ENCODE results near the gene LCN9. TPM values are rescaled to one million over a fixed set of nuclear protein-coding genes. Genes with fewer than 3 reads are reported as not detected.

The LCN9 gene
- total and polyA plus RNA-seq, 2 of the 13 experiments (the other 11 are each of a cell fraction or from before 2014, with no cell fraction given), result not detected

DNA sequence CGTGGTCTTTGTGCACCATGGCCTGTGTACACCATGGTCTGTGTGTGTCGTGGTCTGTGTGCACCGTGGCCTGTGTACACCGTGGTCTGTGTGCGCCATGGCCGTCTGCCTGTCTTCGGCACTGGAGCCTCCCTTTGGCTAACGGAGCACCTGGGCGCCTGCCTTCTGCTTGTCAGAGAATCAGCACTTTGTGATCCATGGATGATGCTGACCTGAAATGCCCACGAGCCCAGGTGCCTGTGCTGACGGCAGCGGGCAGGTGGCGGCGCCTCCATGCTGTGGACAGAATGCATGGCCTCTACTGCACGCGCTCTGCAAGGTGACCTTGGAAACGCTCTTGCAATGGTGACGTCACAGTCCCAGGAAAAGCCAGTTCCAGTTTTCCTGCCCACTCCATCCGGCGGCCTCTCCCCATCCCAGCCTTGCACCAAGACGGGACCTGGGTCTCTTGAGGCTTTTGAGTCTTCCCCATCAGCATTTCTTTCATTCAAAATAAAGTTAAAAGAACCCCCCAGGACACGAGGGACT is 14.6 kb downstream of the LCN9 start:
- Histone ChIP-seq H3K27me3 (ENCODE audit: control insufficient read depth in 1 of 2, insufficient read depth in 2 of 2, low read length in 2 of 2) (peaks cover 4 to 52% of the 10 kb centered on the region in 2 experiments), H3K9ac (ENCODE audit: insufficient read depth, low read depth, low read length) (no peak overlapping the region), H3K27ac (ENCODE audit: extremely low read length, insufficient read depth, low read length) (no peak overlapping the region), H3K36me3 (replicated peaks in 1 of 2; ENCODE audit: control insufficient read depth in 1 of 2, insufficient read depth in 2 of 2, low read length in 2 of 2) (no peaks in the 10 kb centered on the region), H3K4me2 (ENCODE audit: low read depth, low read length) (no peak overlapping the region), H3K9me3 (ENCODE audit: low read length) (no peaks in the 10 kb centered on the region), H2AFZ (ENCODE audit: low read length) (no peak overlapping the region), H3K4me3 (replicated peaks in 1 of 3; ENCODE audit: insufficient read depth in 1 of 3, low read depth in 2 of 3, low read length in 3 of 3) (no peak overlapping the region), H3K4me1 (ENCODE audit: insufficient read depth, low read length) (no peaks in the 10 kb centered on the region), H4K20me1 (ENCODE audit: insufficient read depth, low read length) (0 out of 2 replicates have a peak, but pooled peaks cover 2% of the 10 kb centered on the region), H3K79me2 (ENCODE audit: insufficient read depth, low read length) (no peaks in the 10 kb centered on the region)
- intact Hi-C loops (cut with micrococcal nuclease; ENCODE audit: unreplicated experiment) (no loop called here), in situ Hi-C loops (cut with HindIII; ENCODE audit: extremely low pct_ligation_motif_present, low pct_unique_long_range_greater_than_20kb) (no loop called here)
- 33% methylated on average over 1 of the region's 22 CpGs for WGBS (ENCODE audit: low lambda C conversion rate)
- ATAC-seq, result no peak
- no peak for DNase-seq (ENCODE audit: low spot score)
- no peak for TF ChIP-seq ATAD3A (CRISPR knock-in tag; IDR thresholded peaks at IDR 0.05)
- TF ChIP-seq CREB1 (IDR thresholded peaks at IDR 0.05), result peak; percentile 97
- no peak for TF ChIP-seq CREB1 (CRISPR knock-in tag; IDR thresholded peaks at IDR 0.05)
- TF ChIP-seq ATF7 (IDR thresholded peaks at IDR 0.05), result peak; percentile 88
- TF ChIP-seq ATF7 (CRISPR knock-in tag; IDR thresholded peaks at IDR 0.05), result no peak
- BruUV-seq (replicated peaks), result no TSS peak
- FAIRE-seq, result no peak
- ChIA-PET POLR2A (no interaction called here), CTCF (ENCODE audit: low intra/inter-chr PET ratio, low total read pairs) (no interaction called here)

DNA sequence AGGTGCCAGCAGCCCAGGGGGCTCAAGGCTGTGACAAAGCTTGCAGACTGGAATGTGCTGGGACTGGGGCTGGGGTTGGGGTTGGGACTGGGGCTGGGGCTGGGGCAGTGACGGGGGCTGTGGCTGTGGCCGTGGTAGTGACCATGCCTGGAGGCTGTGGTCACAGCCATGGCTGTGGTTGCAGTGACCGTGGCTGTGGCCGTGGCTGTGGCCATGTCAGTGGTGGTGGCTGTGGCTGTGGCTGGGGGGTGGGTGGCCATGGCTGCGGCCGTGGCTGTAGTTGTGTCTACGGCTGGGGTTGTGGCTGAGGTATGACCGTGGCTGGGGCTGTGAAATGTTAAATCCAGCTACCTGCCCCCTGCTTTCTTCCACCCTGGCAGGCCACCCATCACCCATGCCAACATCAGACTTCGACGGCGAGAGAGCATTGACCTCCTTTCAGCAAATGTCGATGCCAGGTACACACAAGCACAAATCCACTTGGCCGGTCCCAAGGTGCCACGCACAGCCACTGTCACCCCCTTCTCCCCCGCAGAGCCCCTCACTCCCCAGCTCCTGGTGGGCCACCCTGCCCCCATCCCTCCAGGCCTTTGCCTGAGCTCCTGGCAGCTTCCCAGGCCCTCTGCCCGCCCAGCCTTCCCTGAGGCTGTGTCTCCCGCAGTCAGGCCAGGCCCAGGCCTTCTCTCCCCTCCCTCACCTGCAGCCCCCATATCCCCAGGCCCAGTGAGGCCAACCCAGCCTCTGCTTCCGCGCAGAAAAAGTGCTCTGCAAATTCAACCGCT is 15.3 kb downstream of the LCN9 start:
- TF ChIP-seq KLF13 (CRISPR knock-in tag; IDR thresholded peaks at IDR 0.05), result no peak
- TF ChIP-seq, protein P1, sequence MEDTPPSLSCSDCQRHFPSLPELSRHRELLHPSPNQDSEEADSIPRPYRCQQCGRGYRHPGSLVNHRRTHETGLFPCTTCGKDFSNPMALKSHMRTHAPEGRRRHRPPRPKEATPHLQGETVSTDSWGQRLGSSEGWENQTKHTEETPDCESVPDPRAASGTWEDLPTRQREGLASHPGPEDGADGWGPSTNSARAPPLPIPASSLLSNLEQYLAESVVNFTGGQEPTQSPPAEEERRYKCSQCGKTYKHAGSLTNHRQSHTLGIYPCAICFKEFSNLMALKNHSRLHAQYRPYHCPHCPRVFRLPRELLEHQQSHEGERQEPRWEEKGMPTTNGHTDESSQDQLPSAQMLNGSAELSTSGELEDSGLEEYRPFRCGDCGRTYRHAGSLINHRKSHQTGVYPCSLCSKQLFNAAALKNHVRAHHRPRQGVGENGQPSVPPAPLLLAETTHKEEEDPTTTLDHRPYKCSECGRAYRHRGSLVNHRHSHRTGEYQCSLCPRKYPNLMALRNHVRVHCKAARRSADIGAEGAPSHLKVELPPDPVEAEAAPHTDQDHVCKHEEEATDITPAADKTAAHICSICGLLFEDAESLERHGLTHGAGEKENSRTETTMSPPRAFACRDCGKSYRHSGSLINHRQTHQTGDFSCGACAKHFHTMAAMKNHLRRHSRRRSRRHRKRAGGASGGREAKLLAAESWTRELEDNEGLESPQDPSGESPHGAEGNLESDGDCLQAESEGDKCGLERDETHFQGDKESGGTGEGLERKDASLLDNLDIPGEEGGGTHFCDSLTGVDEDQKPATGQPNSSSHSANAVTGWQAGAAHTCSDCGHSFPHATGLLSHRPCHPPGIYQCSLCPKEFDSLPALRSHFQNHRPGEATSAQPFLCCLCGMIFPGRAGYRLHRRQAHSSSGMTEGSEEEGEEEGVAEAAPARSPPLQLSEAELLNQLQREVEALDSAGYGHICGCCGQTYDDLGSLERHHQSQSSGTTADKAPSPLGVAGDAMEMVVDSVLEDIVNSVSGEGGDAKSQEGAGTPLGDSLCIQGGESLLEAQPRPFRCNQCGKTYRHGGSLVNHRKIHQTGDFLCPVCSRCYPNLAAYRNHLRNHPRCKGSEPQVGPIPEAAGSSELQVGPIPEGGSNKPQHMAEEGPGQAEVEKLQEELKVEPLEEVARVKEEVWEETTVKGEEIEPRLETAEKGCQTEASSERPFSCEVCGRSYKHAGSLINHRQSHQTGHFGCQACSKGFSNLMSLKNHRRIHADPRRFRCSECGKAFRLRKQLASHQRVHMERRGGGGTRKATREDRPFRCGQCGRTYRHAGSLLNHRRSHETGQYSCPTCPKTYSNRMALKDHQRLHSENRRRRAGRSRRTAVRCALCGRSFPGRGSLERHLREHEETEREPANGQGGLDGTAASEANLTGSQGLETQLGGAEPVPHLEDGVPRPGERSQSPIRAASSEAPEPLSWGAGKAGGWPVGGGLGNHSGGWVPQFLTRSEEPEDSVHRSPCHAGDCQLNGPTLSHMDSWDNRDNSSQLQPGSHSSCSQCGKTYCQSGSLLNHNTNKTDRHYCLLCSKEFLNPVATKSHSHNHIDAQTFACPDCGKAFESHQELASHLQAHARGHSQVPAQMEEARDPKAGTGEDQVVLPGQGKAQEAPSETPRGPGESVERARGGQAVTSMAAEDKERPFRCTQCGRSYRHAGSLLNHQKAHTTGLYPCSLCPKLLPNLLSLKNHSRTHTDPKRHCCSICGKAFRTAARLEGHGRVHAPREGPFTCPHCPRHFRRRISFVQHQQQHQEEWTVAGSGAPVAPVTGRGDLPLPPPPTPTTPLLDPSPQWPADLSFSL (CRISPR knock-in tag; IDR thresholded peaks at IDR 0.05), result no peak
- TF ChIP-seq BRD4 (CRISPR knock-in tag; IDR thresholded peaks at IDR 0.05), result no peak
- TF ChIP-seq MED13 (CRISPR knock-in tag; IDR thresholded peaks at IDR 0.05), result no peak
- no peak for TF ChIP-seq NFE2L1 (CRISPR knock-in tag; IDR thresholded peaks at IDR 0.05; ENCODE audit: borderline replicate concordance)
- TF ChIP-seq ELF1 (CRISPR knock-in tag; IDR thresholded peaks at IDR 0.05), result no peak
- POLR2A ChIA-PET, result no interaction called here
- Histone ChIP-seq H3K9me3 (ENCODE audit: low read length) (no peaks in the 10 kb centered on the region), H3K4me3 (replicated peaks in 1 of 3; ENCODE audit: insufficient read depth in 1 of 3, low read depth in 2 of 3, low read length in 3 of 3) (no peak overlapping the region), H3K4me2 (ENCODE audit: low read depth, low read length) (no peak overlapping the region), H4K20me1 (ENCODE audit: insufficient read depth, low read length) (no peaks in the 10 kb centered on the region), H3K27me3 (ENCODE audit: control insufficient read depth in 1 of 2, insufficient read depth in 2 of 2, low read length in 2 of 2) (peaks cover 4 to 51% of the 10 kb centered on the region in 2 experiments), H3K79me2 (ENCODE audit: insufficient read depth, low read length) (no peaks in the 10 kb centered on the region), H3K9ac (ENCODE audit: insufficient read depth, low read depth, low read length) (no peak overlapping the region), H2AFZ (ENCODE audit: low read length) (no peak overlapping the region), H3K4me1 (ENCODE audit: insufficient read depth, low read length) (no peaks in the 10 kb centered on the region), H3K36me3 (replicated peaks in 1 of 2; ENCODE audit: control insufficient read depth in 1 of 2, insufficient read depth in 2 of 2, low read length in 2 of 2) (no peaks in the 10 kb centered on the region), H3K27ac (ENCODE audit: extremely low read length, insufficient read depth, low read length) (no peak overlapping the region)
- no peak for DNase-seq (ENCODE audit: low spot score)
- in situ Hi-C loops (cut with HindIII; ENCODE audit: extremely low pct_ligation_motif_present, low pct_unique_long_range_greater_than_20kb) (no loop called here), intact Hi-C loops (cut with micrococcal nuclease; ENCODE audit: unreplicated experiment) (no loop called here)
- no peak for ATAC-seq
- CTCF ChIA-PET (ENCODE audit: low intra/inter-chr PET ratio, low total read pairs), result no interaction called here
- no peak for FAIRE-seq
- BruUV-seq (replicated peaks), result no TSS peak
- WGBS (ENCODE audit: low lambda C conversion rate), result 38% methylated on average over 9 of the region's 20 CpGs
